NCI-H1092 (cell line): ENCODE data around the gene PRMT7.

Experiments used
- DNase-seq: peaks from one replicate; lab custom pipeline; 2025; lab: John Stamatoyannopoulos, UW

PRMT7 gene

GRCh38 chr16:68348639-68349445, 38.0 kb downstream of the PRMT7 start:
- no peak for DNase-seq

GRCh38 chr16:68349838-68350410, 39.1 kb downstream of the PRMT7 start:
- no peak for DNase-seq

DNA sequence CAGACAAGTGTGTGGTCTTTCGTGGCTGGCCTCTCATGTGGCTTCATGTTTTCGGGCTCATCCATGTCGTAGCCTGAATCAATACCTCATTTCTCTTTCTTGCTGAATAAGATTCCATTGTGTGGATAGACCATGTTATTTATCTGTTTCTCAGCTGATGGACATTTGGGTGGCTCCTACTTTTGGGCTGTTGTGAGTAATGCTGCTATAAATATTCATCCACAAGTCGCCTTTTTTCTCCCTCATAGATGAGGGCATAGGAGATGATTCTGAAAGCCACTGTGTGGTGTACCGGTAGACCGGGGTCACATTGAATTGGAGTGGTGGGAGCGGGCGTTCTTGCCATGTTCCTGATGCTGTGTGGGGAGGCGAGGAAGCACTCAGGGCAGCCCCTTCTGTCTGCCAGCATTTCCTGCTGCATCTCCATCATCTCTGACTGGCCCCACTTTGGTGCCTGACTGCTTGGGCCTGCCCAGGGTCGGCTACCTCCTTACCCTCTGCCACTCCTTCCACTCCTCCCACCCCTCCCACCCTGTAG, 40.1 kb downstream of the PRMT7 start:
- no peak for DNase-seq

- no peak for DNase-seq
Observed at GRCh38 chr16:68351463-68351862, 40.6 kb downstream of the PRMT7 start.

DNA sequence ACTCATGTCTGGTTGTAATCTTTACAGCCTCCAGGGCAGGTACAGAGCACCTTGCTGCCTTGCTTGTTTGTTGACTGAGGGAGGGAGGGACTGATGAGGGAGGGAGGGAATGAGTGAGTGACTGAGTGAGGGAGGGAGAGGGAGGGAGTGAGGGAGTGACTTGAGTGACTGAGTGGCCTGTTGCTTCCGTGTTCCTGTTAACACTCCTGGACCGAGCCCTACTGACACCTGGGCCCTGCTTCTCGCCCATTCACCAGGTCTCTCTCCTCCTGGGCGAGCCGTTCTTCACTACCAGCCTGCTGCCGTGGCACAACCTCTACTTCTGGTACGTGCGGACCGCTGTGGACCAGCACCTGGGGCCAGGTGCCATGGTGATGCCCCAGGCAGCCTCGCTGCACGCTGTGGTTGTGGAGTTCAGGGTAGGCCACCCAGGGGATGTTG, 41.2 kb downstream of the PRMT7 start:
- no peak for DNase-seq

- no peak for DNase-seq
Observed at GRCh38 chr16:68353366-68353765, 42.5 kb downstream of the PRMT7 start.

GRCh38 chr16:68354816-68355215, 44.0 kb downstream of the PRMT7 start:
- no peak for DNase-seq

DNA sequence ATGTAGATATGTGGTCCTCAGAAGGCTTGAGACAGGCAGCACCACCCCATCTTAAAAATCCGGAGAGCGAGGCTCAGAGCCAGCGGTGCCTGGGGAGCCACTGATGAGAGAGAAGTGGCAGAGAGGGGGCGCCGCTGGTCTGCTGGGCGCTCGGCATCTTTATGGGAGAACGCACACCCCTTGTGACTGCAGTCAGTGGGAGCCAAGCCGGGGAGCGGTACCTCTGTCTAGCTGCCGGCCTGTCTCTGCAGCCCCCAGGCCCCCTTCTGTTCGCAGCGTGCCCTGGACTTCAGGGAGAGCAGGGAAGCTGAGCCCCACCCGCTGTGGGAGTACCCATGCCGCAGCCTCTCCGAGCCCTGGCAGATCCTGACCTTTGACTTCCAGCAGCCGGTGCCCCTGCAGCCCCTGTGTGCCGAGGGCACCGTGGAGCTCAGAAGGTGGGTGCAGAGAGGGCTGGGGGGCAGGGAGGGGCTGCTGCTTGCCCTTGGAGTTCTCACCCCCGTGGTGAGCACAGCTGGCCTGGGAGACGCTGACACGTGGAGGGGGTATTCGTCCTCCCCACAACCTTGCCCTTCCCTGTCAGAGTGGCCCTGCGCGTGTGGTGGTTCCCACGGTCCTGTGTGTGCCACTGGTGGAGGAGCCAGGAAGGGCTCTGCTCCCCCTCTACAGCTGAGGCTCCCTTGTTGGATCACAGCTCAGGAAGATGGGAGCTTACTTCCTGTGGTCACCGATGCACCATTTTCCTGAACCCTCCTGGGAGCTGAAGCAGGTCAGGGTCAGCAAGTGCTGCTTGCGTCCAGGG, 44.8 kb downstream of the PRMT7 start:
- no peak for DNase-seq

GRCh38 chr16:68356249-68356918, 45.6 kb downstream of the PRMT7 start:
- no peak for DNase-seq

- DNase-seq, result no peak
Observed at GRCh38 chr16:68356919-68357286, 46.1 kb downstream of the PRMT7 start.

GRCh38 chr16:68357521-68357922, 46.7 kb downstream of the PRMT7 start:
- DNase-seq, result no peak

- DNase-seq, result no peak
Observed at GRCh38 chr16:68357923-68358322, 47.1 kb downstream of the PRMT7 start.

DNA sequence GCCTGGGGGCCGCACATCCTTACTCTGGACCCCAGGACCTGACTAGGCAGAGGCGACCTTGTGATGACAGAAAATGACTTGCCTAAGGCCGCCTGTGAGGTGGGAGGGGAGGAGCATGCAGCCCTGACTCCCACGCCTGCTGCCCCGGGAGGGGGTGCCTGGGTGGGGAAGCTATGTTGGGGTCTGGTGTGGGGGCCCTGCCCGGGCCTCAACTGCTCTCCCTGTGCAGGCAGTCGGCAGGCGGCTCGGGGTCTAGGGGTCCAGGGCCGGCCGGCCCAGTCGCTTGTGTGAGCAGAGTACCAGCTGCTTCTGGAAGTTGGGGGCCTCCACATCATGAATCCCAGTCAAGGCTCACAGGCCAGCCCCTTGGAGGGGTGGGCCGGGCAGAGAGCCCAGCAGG, 48.1 kb downstream of the PRMT7 start:
- no peak for DNase-seq

- no peak for DNase-seq
Observed at GRCh38 chr16:68359398-68360191, 48.8 kb downstream of the PRMT7 start.

GRCh38 chr16:68360547-68360946, 49.7 kb downstream of the PRMT7 start:
- no peak for DNase-seq

DNA sequence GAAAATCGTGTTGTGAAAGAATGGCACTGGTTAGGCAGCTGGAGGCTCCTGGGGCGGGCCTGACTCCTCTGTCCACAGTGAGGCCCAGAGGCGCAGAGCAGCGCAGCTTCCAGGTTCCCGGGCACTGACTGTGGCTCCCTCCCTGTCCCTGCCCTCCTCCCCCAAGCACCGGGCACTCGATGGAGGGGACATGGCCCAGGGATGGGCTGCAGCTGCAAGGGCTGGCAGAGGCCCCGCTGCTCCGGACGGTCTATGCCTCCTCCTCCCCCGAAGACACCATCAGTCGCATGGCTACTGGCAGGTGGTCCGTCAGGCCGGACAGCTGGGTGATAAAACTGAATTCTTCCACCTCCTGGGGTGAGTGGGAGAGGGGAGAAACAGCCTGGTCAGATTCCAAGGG, 50.1 kb downstream of the PRMT7 start:
- no peak for DNase-seq

GRCh38 chr16:68361485-68361884, 50.7 kb downstream of the PRMT7 start:
- DNase-seq, result no peak

GRCh38 chr16:68362262-68362913, 51.6 kb downstream of the PRMT7 start:
- no peak for DNase-seq

DNA sequence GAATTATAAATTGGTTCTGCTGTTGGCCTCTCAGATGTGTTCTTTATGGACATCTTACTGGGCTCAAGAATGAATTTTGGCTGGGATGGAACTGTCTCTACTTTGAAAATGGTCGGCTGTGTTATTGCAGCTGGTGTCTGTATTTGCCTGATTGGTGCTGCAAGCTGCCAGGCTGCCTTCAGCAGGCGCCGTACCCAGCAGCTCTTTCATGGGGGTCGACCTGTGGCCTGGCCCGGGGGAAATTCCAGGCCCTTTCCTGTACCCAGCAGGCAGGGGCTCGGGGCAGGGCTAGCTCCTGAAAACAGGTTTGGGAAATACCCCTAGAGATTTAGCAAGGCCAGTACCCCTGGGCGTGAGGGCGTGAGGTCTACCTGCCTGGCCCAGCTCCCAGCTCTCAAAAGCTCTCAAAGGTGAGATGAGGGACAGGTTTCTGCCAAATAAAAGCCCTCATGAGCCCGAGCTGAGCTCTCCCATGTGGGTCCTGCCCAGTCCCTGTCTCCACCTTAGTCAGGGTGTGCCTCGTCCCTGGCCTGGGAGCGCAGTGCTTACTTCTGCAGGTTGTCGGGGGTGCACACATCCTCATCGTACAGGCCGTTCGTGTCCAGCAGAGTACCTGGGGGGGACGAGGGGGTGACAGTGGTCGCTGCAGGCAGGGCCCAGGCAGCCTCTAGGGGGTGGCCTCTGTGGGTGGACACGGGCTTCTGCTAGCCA, 52.3 kb downstream of the PRMT7 start:
- DNase-seq, result no peak
